ENCODE results near the gene ACE. TPM values are rescaled to one million over a fixed set of nuclear protein-coding genes. Genes with fewer than 3 reads are reported as not detected.

Gene ACE
- total RNA-seq, 1 experiment from 2014 or later, result 5.4 TPM

DNA sequence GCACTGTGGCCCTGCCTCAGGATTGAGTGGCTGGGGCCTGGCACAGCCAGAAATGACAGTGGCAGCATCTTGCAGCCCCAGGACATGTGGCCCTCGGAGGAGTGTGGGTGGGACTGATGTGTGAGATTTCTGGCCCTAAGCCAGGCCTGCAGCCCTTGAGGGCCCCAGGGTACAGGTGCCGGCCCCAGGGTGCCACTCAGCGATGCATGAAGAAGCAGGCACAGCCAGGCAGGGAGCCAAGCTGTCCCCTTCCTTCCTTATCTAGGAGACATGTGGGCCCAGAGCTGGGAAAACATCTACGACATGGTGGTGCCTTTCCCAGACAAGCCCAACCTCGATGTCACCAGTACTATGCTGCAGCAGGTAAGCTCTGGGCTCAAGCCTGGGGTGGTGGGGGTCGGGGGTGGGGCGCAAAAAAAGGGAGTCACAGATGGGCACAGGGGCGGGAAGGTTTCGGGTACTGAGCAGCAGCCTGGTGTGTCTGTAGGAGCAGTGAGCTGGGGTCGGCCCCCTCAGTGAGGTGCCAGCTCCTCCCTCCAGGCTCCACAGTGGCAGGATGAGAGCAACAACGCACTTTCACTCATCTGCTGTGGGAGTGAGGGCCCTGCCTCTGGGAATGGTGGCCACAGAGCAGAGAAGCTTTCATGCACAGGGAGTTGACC lies 4.1 kb downstream of the ACE start:
- Histone ChIP-seq H4K91ac (ENCODE audit: insufficient read length, low read depth, low read length) (no peak overlapping the region), H3K27me3 (ENCODE audit: insufficient read depth, low read length) (no peaks in the 10 kb centered on the region; the same call in 1 of the 2 replicates), H3K4me1 (ENCODE audit: insufficient read depth, low read length) (no peaks in the 10 kb centered on the region; the same call in 1 of the 2 replicates), H3K56ac (ENCODE audit: insufficient read length, low read depth, low read length) (no peak overlapping the region), H3K23ac (ENCODE audit: insufficient read length, low read depth, low read length) (no peak overlapping the region), H2BK5ac (ENCODE audit: insufficient read length, low read length) (no peak overlapping the region), H3K18ac (ENCODE audit: insufficient read length, low read depth, low read length) (no peak overlapping the region), H2AK5ac (ENCODE audit: insufficient read length, low read length) (no peak overlapping the region), H4K8ac (replicated peaks; ENCODE audit: insufficient read length, low read depth, low read length) (no peak overlapping the region), H3K9ac (ENCODE audit: extremely low read depth, insufficient read length, low read length) (no peak overlapping the region), H3K79me1 (ENCODE audit: insufficient read depth, low read depth, low read length, poor library complexity, severe bottlenecking) (no peaks in the 10 kb centered on the region), H3K9me3 (ENCODE audit: control insufficient read depth, low read depth, low read length) (no peaks in the 10 kb centered on the region), H2BK12ac (ENCODE audit: insufficient read length, low read depth, low read length) (no peak overlapping the region), H3K4me2 (ENCODE audit: insufficient read depth, insufficient read length, low read length) (no peak overlapping the region), H3K27ac (ENCODE audit: insufficient read length, low read depth, low read length) (no peak overlapping the region), H2BK15ac (ENCODE audit: low read depth, low read length) (no peak overlapping the region), H2BK20ac (ENCODE audit: low read depth, low read length, poor library complexity, severe bottlenecking) (no peak overlapping the region), H2BK120ac (ENCODE audit: low read depth, low read length, poor library complexity, severe bottlenecking) (no peak overlapping the region), H4K5ac (ENCODE audit: insufficient read length, low read depth, low read length) (no peak overlapping the region), H2AFZ (ENCODE audit: low read length) (no peak overlapping the region), H4K20me1 (ENCODE audit: control insufficient read depth, insufficient read depth, insufficient read length) (no peaks in the 10 kb centered on the region), H3K79me2 (ENCODE audit: insufficient read depth, low read length) (no peaks in the 10 kb centered on the region), H3T11ph (ENCODE audit: low read length) (no peak overlapping the region), H3K4ac (ENCODE audit: low read depth, low read length) (no peak overlapping the region), H3K23me2 (ENCODE audit: insufficient read length, low read depth, low read length, poor library complexity, severe bottlenecking) (peaks cover 11% of the 10 kb centered on the region), H3K14ac (ENCODE audit: insufficient read depth, low read length) (no peak overlapping the region)
- no peak for DNase-seq
- no peak for TF ChIP-seq CTCF (conservative IDR thresholded peaks at IDR 0.05)
- H3K4me3 Mint-ChIP-seq, result no peak overlapping the region
- peaks cover 20% of the 10 kb centered on the region for H3K27me3 Mint-ChIP-seq (ENCODE audit: low read depth)
- no peaks in the 10 kb centered on the region for H3K36me3 Mint-ChIP-seq (ENCODE audit: insufficient read depth in 1 of 3, low read depth in 3 of 3)
- no peak overlapping the region for H3K27ac Mint-ChIP-seq
- no peaks in the 10 kb centered on the region for H3K9me3 Mint-ChIP-seq
- WGBS (ENCODE audit: extremely low coverage, insufficient read length, low lambda C conversion rate), result no CpG with 5 or more reads among the region's 11 CpGs
- H3K4me1 Mint-ChIP-seq, result peaks cover 12 to 26% of the 10 kb centered on the region in 2 experiments

Data from H9 (cell line).